ENCODE results near the gene KIF12.

Gene KIF12

DNA sequence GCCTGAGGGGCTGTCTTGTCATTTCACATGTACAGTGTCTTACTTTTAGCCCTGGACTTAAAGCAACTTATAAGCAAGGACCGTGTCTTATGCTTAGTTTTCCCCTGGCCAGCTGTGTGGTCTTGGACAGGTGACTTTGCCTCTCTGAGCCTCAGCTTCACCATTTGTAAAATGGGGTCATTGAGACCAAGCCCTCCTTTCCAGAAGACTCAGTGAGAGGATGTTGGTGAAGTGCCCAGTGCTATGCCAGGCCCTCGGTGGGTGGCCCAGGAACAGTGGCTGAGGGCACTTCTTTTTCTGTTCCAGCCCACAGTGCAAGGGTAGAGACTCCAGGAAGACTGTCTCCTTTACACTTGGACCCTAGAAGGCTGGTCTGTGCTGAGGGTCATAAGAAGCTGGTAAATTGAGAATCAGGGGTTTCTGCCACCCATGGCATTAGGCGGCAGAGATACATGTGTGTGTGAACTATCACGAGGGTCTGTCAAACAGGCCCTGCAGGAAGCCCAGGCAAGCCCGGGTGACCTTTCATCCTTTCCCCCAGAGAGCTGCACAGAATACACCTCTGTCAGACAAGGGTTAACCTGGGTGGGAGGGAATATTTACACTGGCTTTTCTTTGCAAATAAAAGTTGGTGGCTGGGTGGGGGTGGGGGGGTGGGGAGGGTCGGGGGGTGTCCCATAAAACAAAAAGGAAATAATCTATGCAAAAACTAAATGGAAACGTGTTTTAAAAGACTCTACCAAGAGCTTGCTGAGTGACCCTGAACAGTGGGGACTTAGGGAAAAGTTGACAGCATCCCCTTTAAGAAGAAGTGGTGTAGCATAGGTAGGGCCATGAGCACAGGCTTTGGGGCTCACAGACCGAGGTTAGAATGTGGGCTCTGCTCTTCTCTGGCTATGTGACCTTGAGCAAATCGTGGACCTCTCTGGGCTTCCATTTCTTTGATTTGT is 20.4 kb upstream of the KIF12 start:
- H3K4me3 ChIP-seq (ENCODE audit: low read length) = no peak overlapping the region
- TF ChIP-seq ZNF274 (IDR thresholded peaks at IDR 0.05; ENCODE audit: low read depth, low read length) = no peak

DNA sequence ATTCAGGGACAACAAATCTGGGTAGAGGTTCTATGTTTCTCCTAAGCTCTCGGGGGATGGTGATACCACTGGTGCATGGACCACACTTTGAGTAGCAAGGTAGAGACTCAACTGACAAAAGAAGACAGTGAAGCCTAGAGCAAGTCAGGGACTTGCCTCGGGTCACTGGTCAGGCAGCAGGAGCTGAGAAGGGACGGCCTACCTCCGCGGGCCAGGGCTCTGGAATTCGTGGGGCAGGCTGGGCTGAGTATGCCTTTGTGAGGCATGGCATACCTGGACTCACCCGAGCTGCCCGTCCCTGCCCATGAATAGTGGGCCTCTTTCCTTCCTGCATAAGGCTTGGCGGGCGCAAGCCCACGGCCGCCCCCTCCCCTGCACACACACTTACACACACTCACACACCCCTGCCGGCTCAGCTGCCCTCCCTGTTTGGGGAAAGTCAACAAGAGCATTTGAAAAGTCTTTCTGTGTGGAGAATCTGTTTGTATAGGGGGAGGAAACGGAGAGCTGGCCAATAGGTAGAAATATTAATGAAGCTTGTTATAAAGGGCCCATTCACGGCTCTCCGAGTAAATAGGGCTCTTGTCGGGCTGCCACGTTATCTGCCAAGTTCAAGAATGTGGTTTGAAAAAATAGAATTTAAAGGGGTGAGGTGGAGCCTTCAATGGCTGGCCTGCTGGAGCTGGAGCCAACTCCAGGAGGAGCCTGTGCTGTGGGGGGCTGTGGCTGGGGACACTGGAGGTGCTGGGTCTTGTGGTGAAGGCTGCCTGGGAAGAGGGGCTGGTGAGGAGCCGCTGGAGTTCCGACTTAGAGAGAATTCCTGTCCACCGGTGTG is 19.1 kb upstream of the KIF12 start:
- no peak overlapping the region for H3K4me3 ChIP-seq (ENCODE audit: low read length)
- no peak for TF ChIP-seq ZNF274 (IDR thresholded peaks at IDR 0.05; ENCODE audit: low read depth, low read length)

DNA sequence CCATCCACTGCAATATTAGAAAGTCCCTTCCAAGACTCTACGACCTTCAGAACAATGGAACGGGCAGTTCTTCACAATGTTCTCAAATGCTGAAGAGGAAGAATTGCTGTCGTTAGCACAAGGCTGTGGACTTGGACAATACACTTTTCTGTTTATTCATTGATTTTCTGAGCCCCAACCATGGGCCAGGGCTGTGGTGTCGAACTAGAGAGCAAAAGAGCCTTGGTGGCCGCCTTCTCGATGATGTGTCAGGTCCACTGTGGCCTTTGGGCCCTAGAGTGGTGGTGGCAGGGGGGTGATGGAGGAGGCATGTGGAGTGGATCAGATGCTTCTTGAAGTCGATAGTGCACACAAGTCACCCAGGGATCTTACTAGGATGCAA is 18.5 kb upstream of the KIF12 start:
- no peak overlapping the region for H3K4me3 ChIP-seq (ENCODE audit: low read length)
- TF ChIP-seq ZNF274 (IDR thresholded peaks at IDR 0.05; ENCODE audit: low read depth, low read length) = no peak

DNA sequence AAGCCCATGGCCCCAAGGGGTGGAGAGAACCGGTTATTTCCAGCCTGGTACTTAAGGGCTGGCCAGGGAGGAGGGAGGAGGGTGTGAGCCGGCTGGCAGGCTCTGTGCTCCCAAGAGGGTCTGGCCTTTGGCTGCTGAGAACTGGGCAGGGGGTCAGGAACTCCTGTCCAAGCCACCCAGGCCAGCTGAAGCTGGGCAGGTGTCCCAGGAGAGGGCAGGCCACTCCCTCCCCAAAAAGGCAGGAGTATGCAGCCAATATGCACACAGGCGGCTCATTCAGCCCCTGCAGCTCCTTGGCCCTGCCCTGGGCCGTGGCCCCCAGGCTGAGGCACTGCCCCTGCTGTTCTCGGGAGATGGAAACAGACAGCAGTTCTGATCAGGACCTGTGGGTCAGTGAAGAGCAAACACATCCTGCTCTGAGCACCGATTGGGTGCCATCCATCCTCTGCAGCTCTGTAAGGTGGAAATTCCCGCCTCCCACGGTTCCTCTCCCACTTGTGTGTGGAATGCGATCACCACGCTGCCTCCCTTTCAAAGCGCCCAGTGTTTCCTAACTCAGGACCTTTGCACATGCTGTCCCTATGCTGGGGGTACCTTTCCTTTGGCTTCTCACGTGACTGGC is 17.1 kb upstream of the KIF12 start:
- no peak for TF ChIP-seq ZNF274 (IDR thresholded peaks at IDR 0.05; ENCODE audit: low read depth, low read length)
- H3K4me3 ChIP-seq (ENCODE audit: low read length) = no peak overlapping the region

DNA sequence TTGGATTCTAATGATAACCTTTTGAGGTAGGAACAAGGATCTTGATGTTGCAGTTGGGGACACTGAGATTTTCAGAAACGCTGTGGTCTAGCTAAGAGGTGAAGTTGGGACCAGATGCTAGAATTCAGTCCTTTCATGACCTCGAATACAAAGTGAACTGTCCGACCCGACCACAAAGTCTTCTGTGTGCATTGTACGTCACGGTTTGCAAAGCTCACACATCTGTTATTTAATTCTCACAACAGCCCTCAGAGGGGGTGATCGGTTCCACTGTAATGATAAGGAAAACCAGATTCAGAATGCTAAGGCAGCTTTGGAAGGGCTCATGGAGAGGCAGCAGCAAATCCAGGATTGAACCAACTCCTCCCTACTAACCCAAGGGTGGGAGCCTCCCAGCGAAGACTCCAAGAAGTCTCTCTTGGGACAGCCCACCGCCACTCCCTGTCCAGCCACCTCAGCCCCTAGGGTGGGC is 16.6 kb upstream of the KIF12 start:
- no peak overlapping the region for H3K4me3 ChIP-seq (ENCODE audit: low read length)

DNA sequence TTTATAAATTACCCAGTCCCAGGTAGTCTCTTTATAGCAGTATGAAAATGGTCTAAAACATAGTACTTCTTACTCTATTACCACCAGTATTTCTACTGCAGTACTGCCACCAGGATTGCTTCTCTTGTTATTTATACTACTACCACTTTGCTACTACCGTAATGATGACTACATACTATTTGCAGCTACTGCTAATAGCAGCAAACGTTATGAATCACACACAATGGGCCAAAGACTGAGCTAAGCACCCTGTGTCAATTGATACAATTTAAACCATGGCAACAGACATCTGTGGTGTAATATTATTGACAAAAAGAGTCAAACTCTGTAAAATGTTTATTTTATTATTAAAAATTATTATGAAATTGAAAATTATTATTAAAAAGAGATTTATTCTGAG is 15.3 kb upstream of the KIF12 start:
- H3K4me3 ChIP-seq (ENCODE audit: low read length) = no peak overlapping the region
- no peak for TF ChIP-seq ZNF274 (IDR thresholded peaks at IDR 0.05; ENCODE audit: low read depth, low read length)

More for the DNA sequence above, 16.6 kb upstream of the KIF12 start:
- TF ChIP-seq ZNF274 (IDR thresholded peaks at IDR 0.05; ENCODE audit: low read depth, low read length) = no peak

DNA sequence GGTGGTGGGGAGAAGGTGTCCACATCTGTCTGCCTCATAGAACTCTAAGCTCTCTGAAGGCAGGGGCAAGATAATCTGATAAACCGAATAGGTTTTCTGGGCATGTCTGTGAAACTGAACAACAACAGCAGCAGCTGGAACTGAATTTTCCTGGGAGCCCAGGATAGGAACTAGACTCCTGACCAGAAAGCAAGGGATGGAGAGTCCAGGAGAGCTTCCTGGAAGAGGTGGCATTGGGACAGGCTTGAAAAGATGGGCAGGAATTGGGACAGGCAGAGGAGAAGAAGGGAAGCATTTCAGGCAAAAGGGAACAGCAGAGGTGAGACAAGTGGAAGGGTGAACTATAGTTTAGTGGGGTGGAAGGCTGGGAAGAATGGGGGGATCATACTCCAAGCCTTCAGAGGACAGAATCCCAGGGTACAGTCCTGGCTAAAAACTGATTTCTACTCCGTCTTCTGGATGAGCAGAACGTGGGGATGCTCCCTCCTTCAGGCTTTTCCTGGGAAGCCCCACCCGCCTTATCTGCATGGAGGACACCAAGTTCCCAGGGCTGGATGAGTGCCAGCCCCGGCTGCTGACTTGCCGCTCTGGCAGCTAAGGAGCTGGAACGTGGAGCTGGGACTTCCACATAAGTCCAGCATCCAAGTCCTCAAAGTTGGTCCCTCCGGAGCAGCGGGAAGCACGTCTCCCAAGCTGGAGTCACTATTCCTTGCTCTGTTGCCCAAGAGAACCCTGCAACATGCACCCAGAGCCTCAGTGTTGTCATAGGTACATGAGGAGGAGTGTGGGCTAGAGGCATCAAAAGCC is 13.9 kb upstream of the KIF12 start:
- H3K4me3 ChIP-seq (ENCODE audit: low read length) = no peak overlapping the region
- TF ChIP-seq ZNF274 (IDR thresholded peaks at IDR 0.05; ENCODE audit: low read depth, low read length) = no peak

DNA sequence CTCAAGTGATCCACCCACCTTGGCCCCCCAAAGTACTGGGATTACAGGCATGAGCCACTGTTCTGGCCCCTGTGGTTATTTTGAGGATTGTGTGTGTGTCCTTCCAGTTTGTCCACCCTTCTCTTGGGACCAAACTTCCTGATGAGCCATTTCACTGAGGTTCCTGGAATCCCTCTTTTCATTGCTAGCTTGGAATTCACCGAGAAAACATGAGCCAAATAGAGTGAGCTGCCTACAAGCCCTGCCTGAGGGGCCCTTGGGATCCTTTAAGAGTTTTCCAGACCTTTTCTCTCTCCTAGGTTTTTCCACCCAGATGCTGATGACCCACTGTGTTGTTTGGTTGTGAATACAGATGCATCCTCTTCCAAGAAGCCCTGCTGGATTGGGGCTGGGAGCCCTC is 13.2 kb upstream of the KIF12 start:
- no peak overlapping the region for H3K4me3 ChIP-seq (ENCODE audit: low read length)
- TF ChIP-seq ZNF274 (IDR thresholded peaks at IDR 0.05; ENCODE audit: low read depth, low read length) = no peak

DNA sequence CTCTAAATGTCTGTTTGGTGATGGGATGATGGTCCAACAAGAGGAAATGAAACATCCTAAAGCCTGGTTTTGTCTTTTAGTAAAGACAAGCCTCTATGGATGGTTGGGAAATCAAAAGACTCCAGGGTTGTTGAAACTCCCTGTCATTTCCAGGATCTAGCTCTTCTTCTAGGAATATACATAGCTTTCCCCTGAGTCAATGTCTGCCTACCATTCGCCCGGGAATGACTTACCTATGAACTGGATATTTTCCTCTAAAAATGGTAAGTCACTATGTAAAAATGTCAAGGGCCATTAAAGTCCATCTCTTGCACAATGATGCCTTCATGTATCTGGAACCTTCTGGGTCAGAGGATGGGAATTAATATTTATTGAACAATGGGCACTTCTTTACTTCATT is 11.1 kb upstream of the KIF12 start:
- TF ChIP-seq ZNF274 (IDR thresholded peaks at IDR 0.05; ENCODE audit: low read depth, low read length) = no peak
- H3K4me3 ChIP-seq (ENCODE audit: low read length) = no peak overlapping the region

DNA sequence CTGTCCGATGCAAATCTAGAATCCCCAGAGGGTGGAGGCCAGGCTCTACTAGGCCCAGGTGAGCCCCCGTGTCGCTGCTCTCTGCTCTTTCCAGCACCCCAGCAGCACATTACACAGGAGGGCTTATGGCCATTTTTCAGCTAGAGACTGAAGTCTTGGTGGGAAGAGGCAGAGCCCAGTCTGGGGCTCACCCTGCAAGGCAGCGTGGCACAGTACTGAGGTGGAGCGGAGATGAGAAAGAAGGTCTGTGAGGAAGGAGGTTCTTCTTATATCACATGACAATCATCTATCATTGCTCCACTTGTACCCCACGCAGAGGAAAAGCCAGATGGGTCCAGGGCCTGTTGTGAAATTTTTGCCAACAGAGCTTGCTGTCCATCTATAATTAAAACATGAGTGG is 10.0 kb upstream of the KIF12 start:
- H3K4me3 ChIP-seq (ENCODE audit: low read length) = no peak overlapping the region
- TF ChIP-seq ZNF274 (IDR thresholded peaks at IDR 0.05; ENCODE audit: low read depth, low read length) = no peak

DNA sequence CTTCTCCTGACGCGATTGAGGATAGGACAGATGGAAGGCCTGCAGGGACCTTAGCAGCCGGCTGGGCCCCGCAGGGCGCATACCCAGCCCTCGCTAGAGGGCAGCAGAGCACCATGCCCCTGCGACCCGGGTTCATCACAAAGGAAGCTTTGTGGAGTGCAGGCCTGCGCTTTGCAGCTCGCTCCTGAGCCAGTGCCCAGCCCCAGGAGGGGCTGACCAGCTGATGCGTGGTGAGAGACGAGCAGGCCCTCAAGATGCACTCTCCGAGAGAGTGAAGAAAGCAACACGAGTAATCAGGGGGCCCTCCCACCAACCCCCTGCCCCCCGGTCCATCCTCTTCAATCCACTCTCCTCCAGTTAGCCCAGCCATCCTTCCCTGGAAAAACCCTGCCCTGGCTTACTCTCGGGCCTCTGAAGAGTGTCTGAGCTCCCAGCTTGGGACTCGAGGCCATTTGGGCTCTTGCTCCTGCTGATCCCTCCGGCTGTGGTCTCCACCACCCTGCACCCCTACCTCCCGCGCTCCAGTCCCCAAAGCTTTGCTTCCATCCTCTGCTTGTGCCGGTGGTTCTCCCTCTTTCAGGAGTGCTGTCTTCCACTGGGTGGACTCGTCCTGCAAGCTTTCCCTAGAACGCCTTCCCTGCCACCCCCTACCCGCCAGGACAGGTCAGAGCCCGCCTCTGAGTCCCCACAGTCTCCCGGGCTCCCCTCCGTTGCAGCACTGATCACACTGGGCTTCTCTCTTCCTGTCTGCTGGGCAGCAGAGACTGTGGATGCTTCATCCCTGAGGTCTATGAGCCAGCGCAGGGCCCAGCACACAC is 9.1 kb upstream of the KIF12 start:
- H3K4me3 ChIP-seq (ENCODE audit: low read length) = no peak overlapping the region

DNA sequence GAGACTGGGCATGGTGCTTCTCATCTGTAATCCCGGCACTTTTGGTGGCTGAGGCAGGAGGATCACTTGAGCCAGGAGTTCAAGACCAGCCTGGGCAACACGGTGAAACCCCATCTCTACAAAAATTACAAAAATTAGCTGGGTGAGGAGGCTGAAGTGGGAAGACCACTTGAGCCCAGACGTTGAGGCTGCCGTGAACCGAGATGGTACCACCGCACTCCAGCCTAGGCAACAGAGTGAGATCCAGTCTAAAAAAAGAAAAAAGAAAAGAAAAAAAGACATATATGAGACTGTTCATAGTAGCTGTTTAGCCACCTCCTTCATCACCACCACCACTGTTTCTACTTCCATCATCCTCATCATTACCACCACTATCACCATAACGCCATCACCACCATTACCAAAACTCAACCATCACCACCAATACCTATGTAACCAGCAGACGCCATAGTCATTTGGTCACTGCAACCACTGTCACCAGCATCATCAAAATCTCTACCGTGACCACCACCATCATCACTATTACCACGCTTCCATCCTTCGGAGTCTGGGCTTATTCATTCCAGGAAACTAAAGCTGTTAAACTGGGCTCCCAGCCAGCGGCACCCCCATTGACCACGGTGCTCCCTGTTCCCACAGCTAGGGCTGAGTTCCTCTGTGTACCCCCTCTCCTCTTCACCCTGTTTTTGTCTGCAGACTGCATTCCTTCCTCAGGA is 8.4 kb upstream of the KIF12 start:
- no peak overlapping the region for H3K4me3 ChIP-seq (ENCODE audit: low read length)
- TF ChIP-seq ZNF274 (IDR thresholded peaks at IDR 0.05; ENCODE audit: low read depth, low read length) = no peak

More for the DNA sequence above, 9.1 kb upstream of the KIF12 start:
- no peak for TF ChIP-seq ZNF274 (IDR thresholded peaks at IDR 0.05; ENCODE audit: low read depth, low read length)

All from GM08714 (cell line).